GM12873 (cell line): ENCODE data around the gene CRYBA1.

Source experiments
- CTCF ChIP-seq: IDR thresholded peaks from 2 replicates; pipeline ENCODE4 v1.5.1; 2012; ENCODE audit warnings: low read depth, mild to moderate bottlenecking, moderate library complexity, low read length, control low read depth; ENCODE audit not compliant: insufficient read depth; ENCODE audit errors: missing control alignments

The CRYBA1 gene

GRCh38 chr17:29242051-29242450 is 4.6 kb upstream of the CRYBA1 start:
- TF ChIP-seq CTCF, result no peak

- no peak for TF ChIP-seq CTCF
Observed at GRCh38 chr17:29242790-29243189, 3.9 kb upstream of the CRYBA1 start.

- TF ChIP-seq CTCF, result peak; percentile 78
Observed at GRCh38 chr17:29243792-29244191, 2.9 kb upstream of the CRYBA1 start.

GRCh38 chr17:29245401-29245800 is 1.3 kb upstream of the CRYBA1 start:
- TF ChIP-seq CTCF, result no peak

- TF ChIP-seq CTCF, result no peak
Observed at GRCh38 chr17:29247219-29247618, 560 bp downstream of the CRYBA1 start.

GRCh38 chr17:29248845-29249244 is 2.2 kb downstream of the CRYBA1 start:
- TF ChIP-seq CTCF, result no peak

GRCh38 chr17:29250666-29251065 is 4.0 kb downstream of the CRYBA1 start:
- no peak for TF ChIP-seq CTCF

- no peak for TF ChIP-seq CTCF
Observed at GRCh38 chr17:29251184-29251583, 4.5 kb downstream of the CRYBA1 start.
